NCI-H2227 treated with DMSO at 0.1 percent for 48 hours (cell line): ENCODE results near the gene FBRSL1.
"Not testable (repeated sequence)": the region's sequence is repeated elsewhere in the genome, so short reads cannot be mapped to it uniquely, and the experiment has no call there.

ENCODE experiments used
- DNase-seq: peaks from one replicate; lab custom pipeline; 2025; lab: John Stamatoyannopoulos, UW

FBRSL1 gene

DNA sequence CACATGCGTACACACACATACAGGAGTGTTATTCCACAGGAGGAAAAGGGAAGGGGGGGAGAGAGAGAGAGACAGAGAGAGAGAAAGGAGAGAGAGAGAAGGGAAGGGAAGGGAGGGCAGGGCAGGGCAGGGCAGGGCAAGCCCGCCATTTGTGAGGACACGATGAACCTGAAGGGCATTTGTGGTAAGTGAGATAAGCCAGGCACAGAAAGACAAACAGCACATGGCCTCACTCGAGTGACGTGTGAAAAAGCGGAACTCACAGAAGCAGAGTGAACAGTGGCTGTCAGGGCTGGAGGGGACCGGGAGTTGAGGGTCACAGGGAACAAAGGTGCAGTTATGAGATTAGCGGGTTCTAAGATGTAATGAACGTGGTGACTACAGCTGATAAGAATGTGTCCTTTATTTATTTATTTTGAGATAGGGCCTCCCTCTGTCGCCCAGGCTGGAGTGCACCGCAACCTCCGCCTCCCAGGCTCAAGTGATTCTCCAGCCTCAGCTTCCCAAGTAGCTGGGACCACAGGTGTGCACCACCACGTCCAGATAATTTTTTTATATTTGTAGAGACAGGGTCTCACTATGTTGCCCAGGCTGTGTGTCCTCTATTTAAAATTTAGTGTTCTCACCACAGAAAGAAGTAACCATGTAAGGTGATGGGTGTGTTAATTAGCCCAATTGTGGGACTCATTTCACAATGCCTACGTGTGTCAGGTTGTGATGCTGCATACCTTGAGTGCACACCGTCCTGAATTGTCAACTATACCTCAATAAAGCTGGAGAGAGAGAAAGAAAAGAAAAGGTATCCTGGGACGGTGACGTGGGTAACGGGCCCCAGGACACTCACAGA lies 18.7 kb upstream of the FBRSL1 start:
- DNase-seq: no peak

DNA sequence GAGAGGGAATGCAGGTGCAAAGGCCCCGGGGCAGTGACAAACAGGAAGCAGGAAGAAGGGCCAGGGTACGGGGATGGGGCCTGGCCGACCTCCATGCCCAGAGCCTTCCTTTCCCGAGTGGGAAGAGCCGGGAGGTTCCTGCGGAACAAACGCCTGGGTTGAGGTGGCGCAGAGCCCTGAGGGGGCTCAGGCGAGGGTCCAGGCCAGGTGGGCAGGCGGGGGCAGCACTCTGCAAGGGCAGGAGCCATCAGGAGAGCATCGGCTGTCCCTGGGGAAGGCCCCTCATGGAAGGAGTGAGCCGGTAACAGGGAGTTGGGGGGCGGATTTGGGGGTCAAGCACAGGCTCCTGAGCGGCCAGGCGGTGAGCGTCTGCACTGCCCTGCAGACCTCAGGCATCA lies 18.1 kb upstream of the FBRSL1 start:
- DNase-seq: no peak

DNA sequence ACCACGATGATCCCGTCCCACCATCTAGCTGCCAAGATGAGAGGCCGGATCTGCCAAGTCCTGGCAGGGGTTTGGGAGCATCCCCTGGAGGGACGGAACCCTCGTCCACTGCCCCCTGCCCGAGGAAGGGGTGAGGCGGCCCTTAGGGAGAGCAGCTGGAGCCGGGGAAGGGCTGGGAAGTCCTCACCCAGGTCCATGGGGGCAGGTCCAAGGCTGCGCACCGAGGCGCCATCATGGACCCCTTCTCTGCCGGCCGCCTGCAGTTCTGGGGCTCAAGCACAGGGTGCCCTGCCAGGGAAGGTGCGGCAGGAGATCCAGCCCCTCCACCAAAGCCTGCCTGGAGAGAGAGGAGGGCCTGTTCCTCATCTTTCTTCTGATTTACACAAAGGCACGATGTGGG lies 17.6 kb upstream of the FBRSL1 start:
- DNase-seq: no peak

DNA sequence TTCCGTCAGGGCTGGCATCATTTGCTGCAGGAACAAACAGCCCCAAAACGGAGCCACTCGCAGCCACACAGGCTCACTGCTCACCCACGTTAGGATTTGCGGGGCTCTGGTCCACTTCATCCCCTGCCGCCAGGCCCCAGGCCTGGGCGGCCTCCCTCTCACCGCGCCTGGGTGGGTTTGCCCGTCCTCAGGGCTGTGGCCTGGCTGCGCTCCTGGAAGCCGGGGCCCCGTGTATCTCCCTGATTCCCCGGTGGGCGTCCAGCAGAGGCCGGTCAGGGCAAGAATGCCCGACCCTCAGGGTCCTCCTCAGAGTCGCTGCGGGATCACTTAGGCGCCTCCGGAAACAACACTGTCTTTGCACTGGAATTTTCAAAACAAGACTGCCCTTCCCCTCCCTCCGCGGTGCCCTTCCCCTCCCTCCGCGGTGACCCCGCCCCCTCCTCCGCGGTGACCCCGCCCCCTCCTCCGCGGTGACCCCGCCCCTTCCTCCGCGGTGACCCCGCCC lies 15.7 kb upstream of the FBRSL1 start:
- DNase-seq: no peak

DNA sequence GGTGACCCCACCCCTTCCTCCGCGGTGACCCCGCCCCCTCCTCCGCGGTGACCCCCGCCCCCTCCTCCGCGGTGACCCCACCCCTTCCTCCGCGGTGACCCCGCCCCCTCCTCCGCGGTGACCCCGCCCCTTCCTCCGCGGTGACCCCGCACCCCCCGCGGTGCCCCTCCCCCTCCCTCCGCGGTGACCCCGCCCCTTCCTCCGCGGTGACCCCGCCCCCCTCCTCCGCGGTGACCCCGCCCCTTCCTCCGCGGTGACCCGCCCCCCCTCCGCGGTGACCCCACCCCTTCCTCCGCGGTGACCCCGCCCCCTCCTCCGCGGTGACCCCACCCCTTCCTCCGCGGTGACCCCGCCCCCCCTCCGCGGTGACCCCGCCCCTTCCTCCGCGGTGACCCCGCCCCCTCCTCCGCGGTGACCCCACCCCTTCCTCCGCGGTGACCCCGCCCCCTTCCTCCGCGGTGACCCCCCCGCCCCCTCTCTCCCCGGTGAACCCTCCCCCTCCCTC lies 15.1 kb upstream of the FBRSL1 start:
- DNase-seq: not testable (repeated sequence)

DNA sequence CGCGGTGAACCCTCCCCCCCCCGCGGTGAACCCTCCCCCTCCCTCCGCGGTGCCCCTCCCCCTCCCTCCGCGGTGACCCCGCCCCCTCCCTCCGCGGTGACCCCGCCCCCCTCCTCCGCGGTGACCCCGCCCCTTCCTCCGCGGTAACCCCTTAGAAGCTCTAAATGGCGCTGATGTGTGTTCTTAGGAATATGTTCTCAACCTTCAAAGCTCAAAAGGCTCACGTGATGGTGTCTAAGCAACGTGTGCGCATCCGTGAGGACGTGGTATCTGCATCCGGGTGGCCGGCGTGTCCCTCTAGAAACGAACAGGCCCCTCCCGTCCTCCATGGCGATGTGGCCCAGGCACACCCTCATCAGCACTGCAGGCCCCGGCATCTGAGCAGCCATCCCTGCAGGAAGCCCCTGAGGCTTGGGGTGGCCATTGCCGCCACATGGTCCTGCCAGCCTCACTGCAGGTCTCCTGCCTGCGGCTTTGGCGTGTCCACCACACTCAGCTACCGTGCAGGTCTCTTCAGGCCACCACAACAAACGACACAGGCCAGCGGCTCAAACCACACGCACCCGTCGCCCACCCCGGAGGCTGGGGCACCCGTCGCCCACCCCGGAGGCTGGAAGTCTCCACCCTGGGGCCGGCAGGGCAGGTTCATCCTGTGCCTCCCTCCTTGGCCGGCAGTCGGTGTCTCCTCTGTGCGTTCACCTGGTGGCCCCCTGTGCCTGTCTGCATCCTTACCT lies 14.5 kb upstream of the FBRSL1 start:
- no peak for DNase-seq

DNA sequence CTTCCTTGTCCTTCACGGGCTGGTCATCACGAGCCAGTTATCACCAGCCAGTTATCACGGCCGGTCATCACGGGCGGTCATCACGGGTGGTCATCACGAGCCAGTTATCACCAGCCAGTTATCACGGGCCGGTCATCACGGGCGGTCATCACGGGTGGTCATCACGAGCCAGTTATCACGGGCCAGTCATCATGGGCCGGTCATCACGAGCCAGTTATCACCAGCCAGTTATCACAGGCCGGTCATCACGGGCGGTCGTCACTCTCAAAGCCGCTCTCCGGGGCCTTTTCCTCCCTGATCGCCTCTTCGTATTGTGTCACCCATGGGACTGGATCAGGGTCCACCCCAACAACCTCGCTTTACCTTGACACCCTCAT lies 13.9 kb upstream of the FBRSL1 start:
- DNase-seq: no peak

DNA sequence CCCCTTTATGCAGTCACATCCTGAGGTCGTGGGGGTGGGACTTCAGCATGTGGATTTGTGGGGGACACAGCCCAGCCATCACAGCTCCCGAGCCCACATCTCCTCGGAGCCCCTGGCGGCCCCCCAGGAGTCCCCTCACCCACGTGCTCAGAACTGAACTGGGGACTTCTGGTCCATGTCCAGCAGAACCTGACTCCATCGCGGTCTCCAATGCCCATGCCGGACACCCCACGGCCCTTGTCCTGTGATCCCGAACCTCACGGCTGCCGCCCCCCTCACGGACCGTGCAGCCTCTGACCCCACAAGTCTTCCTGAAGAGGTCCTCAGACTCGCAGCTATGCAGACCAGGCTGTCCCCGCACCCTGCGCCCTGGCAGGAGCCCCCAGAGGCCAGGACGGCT lies 13.5 kb upstream of the FBRSL1 start:
- no peak for DNase-seq

DNA sequence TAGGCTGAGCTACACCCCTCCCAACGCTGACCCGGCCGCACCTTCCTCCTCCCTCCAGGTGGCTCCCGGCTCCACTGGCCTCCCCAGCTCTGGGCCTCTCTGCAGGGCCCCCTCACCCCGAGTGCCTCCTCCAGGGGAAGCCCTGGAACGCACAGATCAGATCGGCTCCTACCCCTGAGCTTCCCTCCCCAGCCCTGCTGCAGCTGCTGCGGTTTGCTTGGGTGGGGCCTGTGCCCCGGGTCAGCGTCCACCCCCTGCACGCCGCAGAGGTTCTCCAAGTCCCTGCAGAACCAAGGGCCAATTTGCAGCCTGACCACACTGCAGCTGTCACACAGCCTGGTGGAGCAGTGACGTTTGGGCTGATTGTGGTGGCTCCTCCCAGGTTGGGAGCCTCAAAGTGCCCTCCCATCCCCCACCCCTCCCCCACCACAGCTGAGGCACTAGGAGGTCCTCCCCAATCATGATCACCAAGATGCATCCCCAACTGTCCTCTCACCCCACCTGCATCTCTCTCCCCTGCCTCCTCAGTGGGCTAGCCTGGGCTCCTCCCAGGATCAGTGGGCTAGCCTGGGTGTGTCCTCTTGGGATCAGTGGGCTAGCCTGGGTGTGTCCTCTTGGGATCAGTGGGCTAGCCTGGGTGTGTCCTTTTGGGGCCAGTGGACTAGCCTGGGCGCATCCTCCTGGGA lies 12.8 kb upstream of the FBRSL1 start:
- no peak for DNase-seq

DNA sequence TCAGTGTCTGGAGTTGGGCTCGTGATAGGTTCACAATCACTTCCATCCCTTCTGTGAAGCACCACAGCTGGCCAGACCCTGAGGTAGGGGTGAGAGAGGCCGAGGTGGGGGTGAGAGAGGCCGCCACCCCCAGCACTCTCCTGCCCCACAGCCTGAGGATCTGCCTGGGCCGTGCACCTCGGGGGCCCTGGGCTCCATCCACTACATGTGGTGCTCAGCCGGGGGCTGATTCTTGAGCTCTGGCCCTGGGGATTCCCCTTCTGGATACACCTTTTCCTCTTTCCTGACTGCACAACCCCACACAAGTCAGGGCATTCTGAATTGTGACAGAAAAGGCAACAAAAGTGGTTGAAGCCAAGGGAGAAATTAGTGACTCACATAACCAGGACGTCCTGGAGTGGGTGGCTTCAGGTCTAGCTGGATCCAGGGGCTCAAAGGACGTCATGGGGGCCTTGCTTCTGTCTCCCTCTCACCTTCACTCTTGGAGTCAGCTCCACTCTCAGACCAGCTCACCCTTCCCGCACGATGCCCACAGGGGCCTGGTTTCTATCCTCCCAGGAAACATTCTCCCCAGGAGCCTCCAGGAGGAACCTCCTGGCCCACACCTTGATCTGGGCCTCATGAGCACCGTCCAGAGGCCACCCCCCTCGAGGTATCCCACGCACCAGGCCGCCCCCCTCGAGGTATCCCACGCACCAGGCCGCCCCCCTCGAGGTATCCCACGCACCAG lies 12.1 kb upstream of the FBRSL1 start:
- no peak for DNase-seq

DNA sequence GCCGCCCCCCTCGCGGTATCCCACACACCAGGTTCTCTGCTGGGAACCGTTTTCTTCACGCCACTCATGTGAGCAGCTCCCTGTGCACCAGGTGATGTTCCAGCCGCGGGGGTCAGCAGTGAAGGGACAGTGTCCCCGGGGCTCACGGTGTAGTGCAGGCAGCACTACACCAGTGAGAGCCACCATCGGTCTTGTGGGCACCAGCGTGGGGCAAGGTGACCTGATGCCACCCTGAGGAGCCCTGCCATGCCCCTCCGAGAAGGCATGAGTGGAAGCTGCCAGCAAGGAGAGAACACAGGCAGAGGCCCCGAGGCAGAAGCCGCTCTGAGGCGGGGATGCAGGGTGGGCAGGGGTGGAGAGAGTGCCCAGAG lies 11.5 kb upstream of the FBRSL1 start:
- DNase-seq: no peak

DNA sequence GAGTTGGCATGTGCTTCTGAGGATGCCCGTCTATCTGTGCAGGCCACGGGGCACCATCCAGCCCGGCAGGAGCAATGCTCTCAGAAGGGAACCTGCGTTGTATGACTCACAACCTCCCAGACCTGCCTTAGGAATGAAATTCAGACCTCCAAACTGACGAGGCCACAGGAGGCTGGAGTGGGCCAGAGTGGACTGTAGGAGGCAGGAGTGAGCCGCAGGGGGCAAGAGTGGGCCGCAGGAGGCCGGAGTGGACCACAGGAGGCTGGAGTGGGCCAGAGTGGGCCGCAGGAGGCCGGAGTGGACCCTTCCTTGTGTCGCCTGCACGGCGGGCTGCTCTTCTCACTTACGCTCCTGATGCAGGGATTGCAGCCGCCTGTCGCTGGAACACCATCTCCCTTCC lies 11.1 kb upstream of the FBRSL1 start:
- no peak for DNase-seq

DNA sequence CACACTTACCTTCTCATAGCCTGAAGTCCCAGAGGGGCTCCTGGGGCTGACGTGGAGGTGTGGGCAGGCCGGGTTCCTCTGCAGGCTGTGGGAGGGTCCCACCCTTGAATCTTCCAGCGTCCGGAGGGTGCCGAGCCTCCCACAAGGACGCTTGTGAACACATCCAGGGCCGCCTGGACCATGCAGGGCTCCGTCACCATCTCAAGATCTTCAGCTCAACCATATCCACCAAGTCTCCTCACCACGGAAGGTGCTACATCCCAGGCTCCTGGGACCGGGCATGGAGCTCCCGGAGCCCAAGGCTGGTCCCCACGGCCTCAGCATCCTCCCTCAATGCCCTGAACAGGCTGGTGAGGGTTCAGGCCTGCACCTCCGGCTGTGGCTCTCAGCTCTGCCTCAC lies 10.7 kb upstream of the FBRSL1 start:
- no peak for DNase-seq

DNA sequence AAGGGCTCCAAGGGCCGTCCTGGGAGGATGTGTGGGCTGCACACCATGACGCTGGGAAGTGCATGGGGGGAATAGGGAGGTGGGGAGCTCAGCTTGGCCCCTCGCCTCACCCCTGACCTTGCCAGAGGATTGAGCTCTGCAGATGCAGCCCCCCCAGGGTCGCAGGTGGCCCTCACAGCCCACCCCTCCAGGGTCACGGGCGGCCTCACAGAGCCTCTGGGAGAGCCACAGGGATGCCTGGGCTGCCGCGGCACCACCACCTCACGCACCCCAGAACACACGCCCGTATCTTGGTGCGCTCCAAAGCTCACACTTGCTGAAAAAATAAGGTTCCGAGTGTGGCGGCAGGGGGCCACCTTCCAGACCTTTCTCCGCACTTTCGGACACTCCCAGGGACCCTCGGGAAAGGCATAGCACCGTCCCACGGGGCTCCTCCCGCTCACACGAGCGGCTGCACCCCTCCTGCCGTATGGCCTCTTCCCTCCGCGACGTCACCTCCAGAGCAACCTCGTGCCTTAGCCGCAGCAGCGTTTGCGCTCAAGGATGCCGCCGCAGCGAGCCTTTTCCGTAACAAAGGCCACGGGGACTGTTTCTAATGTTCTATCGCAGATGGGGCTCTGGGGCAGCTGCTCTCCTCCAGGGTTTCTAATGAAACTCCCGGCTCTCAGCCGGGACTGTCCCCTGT lies 9.9 kb upstream of the FBRSL1 start:
- no peak for DNase-seq

DNA sequence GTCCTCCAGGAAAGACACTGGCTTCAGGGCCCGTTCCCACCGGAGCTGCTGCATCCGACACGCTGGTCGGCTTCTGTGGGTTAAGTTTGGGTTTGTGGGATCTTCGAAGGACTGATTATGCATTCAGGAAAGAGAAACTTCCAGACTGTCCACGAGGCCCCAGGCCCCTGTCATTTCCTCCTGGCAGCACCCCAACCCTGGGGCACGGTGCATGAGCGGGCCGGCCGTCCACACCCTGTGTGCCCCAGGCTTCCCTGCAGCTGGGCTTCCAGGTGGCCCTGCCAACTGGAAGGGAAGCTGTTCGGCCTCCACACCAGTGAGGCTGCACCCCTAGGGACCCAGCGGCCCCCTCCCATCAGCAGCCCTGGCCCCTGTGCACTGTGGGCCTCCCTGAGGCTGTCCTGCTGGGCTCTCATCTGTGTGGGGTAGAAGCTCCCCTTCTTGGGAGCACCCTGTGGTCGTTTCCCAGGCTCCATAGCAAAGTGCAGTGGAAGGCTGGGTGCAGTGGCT lies 9.3 kb upstream of the FBRSL1 start:
- DNase-seq: no peak

DNA sequence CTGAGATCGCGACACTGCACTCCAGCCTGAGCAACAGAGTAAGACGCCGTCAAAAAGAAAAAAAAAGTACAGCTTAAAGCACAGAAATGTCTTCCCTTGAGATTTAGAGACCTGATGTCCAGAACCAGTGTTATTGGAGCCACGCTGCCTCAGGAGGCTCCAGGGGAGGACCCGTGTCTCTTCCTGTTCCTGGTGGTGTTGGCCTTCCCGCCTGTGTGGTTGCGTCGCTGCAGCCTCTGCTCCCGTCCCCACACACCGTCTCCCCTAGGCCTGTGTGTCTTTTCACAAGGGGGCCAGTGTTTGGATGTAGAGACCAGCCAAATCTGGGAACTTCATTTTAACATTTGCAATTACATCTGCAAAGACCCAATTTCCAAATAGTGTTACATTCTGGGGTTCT lies 8.6 kb upstream of the FBRSL1 start:
- no peak for DNase-seq

DNA sequence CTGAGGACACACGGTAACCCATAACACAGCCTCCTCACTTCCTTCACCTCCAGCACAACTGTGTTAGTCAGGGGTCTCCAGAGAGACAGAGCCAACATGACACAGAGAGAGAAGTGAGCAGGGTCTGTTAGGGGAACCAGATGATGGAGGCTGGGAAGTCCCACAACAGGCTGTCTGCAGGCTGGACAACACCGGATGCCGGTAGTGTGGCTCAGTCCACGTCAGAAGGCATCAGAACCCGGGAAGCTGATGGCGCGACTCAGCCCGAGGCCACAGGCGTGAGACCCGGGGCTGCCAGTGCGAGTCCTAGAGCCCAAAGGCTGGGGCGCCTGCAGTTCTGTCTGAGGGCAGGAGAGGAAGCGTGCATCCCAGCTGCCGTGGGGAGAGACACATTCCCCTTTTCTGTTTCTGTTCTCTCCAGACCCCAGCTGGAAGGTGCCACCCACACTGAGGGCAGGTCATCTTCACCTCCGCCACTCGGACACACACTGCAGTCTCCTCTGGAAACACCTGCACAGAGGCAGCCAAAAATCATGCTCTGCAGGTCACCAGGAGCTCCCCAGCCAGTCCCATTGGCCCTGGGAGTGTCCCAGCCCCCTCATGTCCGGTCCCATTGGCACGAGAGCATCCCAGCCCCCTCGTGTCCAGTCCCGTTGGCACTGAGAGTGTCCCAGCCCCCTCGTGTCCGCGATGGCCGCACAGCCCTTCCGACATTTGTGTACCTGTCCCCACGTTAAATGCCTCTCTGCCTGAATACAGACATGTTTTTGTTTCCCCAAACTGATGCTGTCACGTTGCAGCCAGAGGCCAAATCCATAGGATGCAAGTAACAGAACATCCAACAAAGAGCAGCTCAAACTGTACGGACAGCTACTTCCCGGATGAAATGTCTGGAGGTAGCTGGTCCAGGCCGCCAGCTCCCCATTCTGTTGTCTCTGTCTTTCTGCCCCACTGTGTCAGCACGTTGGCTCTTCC lies 7.9 kb upstream of the FBRSL1 start:
- no peak for DNase-seq

DNA sequence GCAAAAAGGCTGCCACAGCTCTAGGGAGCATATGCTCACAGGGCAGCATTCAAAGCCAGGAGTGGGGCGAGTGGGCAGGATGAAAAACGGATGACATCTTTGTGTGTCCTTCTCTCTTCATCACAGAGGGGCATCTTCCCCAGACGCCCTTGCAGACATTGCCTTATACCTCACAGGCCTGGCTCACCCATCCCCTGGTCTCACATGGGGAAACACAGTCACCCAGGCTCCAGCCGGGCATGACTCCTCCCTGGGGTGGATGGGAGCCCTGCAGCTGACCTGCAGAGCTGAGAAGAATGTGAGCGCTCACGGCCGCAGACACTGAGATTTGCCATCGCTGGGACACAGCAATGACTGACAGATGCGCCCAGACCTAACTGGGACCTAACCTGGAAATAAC lies 7.2 kb upstream of the FBRSL1 start:
- no peak for DNase-seq

DNA sequence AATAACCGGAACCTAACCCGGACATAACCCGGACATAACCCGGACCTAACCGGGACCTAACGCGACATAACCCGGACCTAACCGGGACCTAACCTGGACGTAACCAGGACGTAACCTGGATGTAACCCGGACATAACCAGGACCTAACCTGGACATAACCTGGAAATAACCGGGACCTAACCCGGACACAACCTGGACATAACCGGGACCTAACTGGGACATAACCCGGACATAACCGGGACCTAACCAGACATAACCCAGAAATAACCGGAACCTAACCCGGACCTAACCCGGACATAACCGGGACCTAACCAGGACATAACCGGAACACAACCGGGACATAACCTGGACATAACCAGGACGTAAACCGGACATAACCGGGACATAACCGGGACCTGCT lies 6.7 kb upstream of the FBRSL1 start:
- no peak for DNase-seq

DNA sequence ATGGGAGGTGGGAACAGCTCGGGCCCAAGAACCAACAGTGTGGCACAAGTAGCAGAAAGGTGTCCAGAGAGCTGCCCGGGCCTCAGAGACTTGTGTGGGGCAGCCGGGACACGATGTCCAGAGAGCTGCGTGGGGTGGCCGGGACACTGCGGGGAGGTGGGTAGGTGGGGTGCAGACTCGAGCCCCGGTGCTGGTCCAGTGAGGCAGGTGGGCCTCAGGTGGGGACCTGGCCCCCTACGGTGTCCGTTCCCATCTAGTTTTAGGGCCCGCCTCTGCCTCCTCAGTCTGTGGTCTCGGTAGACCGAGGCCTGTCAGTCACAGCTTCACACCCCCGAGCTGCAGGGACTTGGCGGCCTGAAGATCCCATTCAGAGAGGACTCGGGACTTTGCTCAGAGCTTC lies 6.3 kb upstream of the FBRSL1 start:
- DNase-seq: no peak
